Measurements from ENCODE around the gene OLFM4. TPM values are rescaled to one million over a fixed set of nuclear protein-coding genes. Genes with fewer than 3 reads are reported as not detected.

OLFM4 gene
- total RNA-seq, 1 experiment from 2014 or later: 0.12 TPM

- no TSS peak for BruUV-seq (replicated peaks)
- no peaks in the 10 kb centered on the region for H3K27me3 ChIP-seq (ENCODE audit: insufficient read depth, low read length)
- no peak overlapping the region for H2AFZ ChIP-seq (ENCODE audit: low read depth, low read length, poor library complexity, severe bottlenecking)
- H3K27ac ChIP-seq (ENCODE audit: low read depth, low read length): no peak overlapping the region
- no peaks in the 10 kb centered on the region for H3K79me2 ChIP-seq (ENCODE audit: insufficient read depth, low read length)
- no peak overlapping the region for H3K4me2 ChIP-seq (ENCODE audit: low read length)
- H3K9me3 ChIP-seq (ENCODE audit: control insufficient read depth in 1 of 2, insufficient read depth in 1 of 2, low read depth in 1 of 2, low read length in 2 of 2): no peaks in the 10 kb centered on the region
- DNase-seq (ENCODE audit: low read depth, low spot score) (no peak), ATAC-seq (no peak)
- H3K36me3 ChIP-seq (ENCODE audit: control insufficient read depth in 1 of 2, insufficient read depth in 2 of 2, low read length in 2 of 2): no peaks in the 10 kb centered on the region
- ChIA-PET RAD21 (ENCODE audit: low non-redundant PET in 1 of 2, low total read pairs in 2 of 2, uncharacterized antibody in 2 of 2, unreplicated experiment in 2 of 2) (no interaction called here), POLR2A (no interaction called here), CTCF (no interaction called here)
- H3K9ac ChIP-seq (ENCODE audit: low read length): no peak overlapping the region
- H3K9me2 ChIP-seq (ENCODE audit: insufficient read depth): no peaks in the 10 kb centered on the region
- TF ChIP-seq CEBPB (IDR thresholded peaks at IDR 0.05; ENCODE audit: low read depth) (no peak), EGR1 (IDR thresholded peaks at IDR 0.05; ENCODE audit: low read depth) (no peak), ELF1 (IDR thresholded peaks at IDR 0.05; ENCODE audit: borderline replicate concordance, low read depth) (no peak), ZFX (IDR thresholded peaks at IDR 0.05) (no peak)
- H3K4me3 ChIP-seq (replicated peaks in 1 of 2; ENCODE audit: low read depth in 1 of 2, low read length in 2 of 2): no peak overlapping the region
- no peaks in the 10 kb centered on the region for H3K4me1 ChIP-seq (ENCODE audit: control insufficient read depth in 1 of 2, insufficient read depth in 2 of 2, low read length in 2 of 2)
- H4K20me1 ChIP-seq (ENCODE audit: insufficient read depth): no peaks in the 10 kb centered on the region
- intact Hi-C loops (cut with micrococcal nuclease): no loop called here
Measured at GRCh38 chr13:53014495-53015443, 13.8 kb upstream of the OLFM4 start.

GRCh38 chr13:53015971-53016370 lies 12.6 kb upstream of the OLFM4 start:
- Histone ChIP-seq H3K9me2 (ENCODE audit: insufficient read depth) (no peaks in the 10 kb centered on the region), H2AFZ (ENCODE audit: low read depth, low read length, poor library complexity, severe bottlenecking) (no peak overlapping the region), H3K27ac (ENCODE audit: low read depth, low read length) (no peak overlapping the region), H3K4me1 (ENCODE audit: control insufficient read depth in 1 of 2, insufficient read depth in 2 of 2, low read length in 2 of 2) (no peaks in the 10 kb centered on the region), H3K79me2 (ENCODE audit: insufficient read depth, low read length) (no peaks in the 10 kb centered on the region), H4K20me1 (ENCODE audit: insufficient read depth) (no peaks in the 10 kb centered on the region), H3K36me3 (ENCODE audit: control insufficient read depth in 1 of 2, insufficient read depth in 2 of 2, low read length in 2 of 2) (no peaks in the 10 kb centered on the region), H3K9me3 (ENCODE audit: control insufficient read depth in 1 of 2, insufficient read depth in 1 of 2, low read depth in 1 of 2, low read length in 2 of 2) (no peaks in the 10 kb centered on the region), H3K4me3 (replicated peaks in 1 of 2; ENCODE audit: low read depth in 1 of 2, low read length in 2 of 2) (no peak overlapping the region), H3K27me3 (ENCODE audit: insufficient read depth, low read length) (no peaks in the 10 kb centered on the region), H3K9ac (ENCODE audit: low read length) (no peak overlapping the region), H3K4me2 (ENCODE audit: low read length) (no peak overlapping the region)
- ChIA-PET RAD21 (ENCODE audit: low non-redundant PET in 1 of 2, low total read pairs in 2 of 2, uncharacterized antibody in 2 of 2, unreplicated experiment in 2 of 2) (no interaction called here), CTCF (no interaction called here), POLR2A (no interaction called here)
- no peak for TF ChIP-seq YY1 (IDR thresholded peaks at IDR 0.05; ENCODE audit: extremely low read depth, insufficient replicate concordance, low read depth, low read length)
- no peak for TF ChIP-seq SP1 (IDR thresholded peaks at IDR 0.05; ENCODE audit: low read depth)
- TF ChIP-seq POLR2AphosphoS5 (IDR thresholded peaks at IDR 0.05; ENCODE audit: low read depth, low read length): no peak
- no peak for TF ChIP-seq TCF7L2 (IDR thresholded peaks at IDR 0.05; ENCODE audit: borderline replicate concordance, extremely low read depth, insufficient read depth, insufficient read length)
- no peak for TF ChIP-seq REST (IDR thresholded peaks at IDR 0.05; ENCODE audit: low read depth)
- TF ChIP-seq SIN3A (IDR thresholded peaks at IDR 0.05; ENCODE audit: low read depth): no peak
- no peak for TF ChIP-seq ZNF274 (IDR thresholded peaks at IDR 0.05; ENCODE audit: low read depth, low read length)
- no peak for TF ChIP-seq EZH2phosphoT487 (IDR thresholded peaks at IDR 0.05; ENCODE audit: borderline replicate concordance)
- TF ChIP-seq, protein P1, sequence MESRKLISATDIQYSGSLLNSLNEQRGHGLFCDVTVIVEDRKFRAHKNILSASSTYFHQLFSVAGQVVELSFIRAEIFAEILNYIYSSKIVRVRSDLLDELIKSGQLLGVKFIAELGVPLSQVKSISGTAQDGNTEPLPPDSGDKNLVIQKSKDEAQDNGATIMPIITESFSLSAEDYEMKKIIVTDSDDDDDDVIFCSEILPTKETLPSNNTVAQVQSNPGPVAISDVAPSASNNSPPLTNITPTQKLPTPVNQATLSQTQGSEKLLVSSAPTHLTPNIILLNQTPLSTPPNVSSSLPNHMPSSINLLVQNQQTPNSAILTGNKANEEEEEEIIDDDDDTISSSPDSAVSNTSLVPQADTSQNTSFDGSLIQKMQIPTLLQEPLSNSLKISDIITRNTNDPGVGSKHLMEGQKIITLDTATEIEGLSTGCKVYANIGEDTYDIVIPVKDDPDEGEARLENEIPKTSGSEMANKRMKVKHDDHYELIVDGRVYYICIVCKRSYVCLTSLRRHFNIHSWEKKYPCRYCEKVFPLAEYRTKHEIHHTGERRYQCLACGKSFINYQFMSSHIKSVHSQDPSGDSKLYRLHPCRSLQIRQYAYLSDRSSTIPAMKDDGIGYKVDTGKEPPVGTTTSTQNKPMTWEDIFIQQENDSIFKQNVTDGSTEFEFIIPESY (IDR thresholded peaks at IDR 0.05; ENCODE audit: extremely low read depth, insufficient replicate concordance, low read length): no peak
- no peak for TF ChIP-seq ZFX (IDR thresholded peaks at IDR 0.05)
- ATAC-seq: no peak
- intact Hi-C loops (cut with micrococcal nuclease): no loop called here
- no peak for DNase-seq (ENCODE audit: low read depth, low spot score)
- BruUV-seq (replicated peaks): no TSS peak

Measured in HCT116 (cell line).